ENCODE data around the gene PRLHR.

GRCh38 chr10:118586911-118587310 lies 8.5 kb downstream of the PRLHR start:
- TF ChIP-seq, protein P1, sequence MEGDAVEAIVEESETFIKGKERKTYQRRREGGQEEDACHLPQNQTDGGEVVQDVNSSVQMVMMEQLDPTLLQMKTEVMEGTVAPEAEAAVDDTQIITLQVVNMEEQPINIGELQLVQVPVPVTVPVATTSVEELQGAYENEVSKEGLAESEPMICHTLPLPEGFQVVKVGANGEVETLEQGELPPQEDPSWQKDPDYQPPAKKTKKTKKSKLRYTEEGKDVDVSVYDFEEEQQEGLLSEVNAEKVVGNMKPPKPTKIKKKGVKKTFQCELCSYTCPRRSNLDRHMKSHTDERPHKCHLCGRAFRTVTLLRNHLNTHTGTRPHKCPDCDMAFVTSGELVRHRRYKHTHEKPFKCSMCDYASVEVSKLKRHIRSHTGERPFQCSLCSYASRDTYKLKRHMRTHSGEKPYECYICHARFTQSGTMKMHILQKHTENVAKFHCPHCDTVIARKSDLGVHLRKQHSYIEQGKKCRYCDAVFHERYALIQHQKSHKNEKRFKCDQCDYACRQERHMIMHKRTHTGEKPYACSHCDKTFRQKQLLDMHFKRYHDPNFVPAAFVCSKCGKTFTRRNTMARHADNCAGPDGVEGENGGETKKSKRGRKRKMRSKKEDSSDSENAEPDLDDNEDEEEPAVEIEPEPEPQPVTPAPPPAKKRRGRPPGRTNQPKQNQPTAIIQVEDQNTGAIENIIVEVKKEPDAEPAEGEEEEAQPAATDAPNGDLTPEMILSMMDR (IDR thresholded peaks at IDR 0.05), result no peak
- no peak for TF ChIP-seq POLR2A (IDR thresholded peaks at IDR 0.05)
- no peak for TF ChIP-seq EP300 (IDR thresholded peaks at IDR 0.05)

Measured in upper lobe of left lung (tissue), 4 donors.